ENCODE measurements around the gene EPGN.

Gene EPGN

GRCh38 chr4:74364256-74364651 lies 56.0 kb downstream of the EPGN start:
- Histone ChIP-seq H3K4me1 (ENCODE audit: insufficient read depth, low read length) (no peaks in the 10 kb centered on the region), H3K9ac (ENCODE audit: low read depth, low read length) (no peak overlapping the region), H3K9me3 (ENCODE audit: insufficient read depth, low read length, severe bottlenecking) (no peaks in the 10 kb centered on the region), H3K4me2 (ENCODE audit: insufficient read depth, low read length) (no peak overlapping the region), H3K27ac (ENCODE audit: low read length) (no peak overlapping the region), H3K36me3 (ENCODE audit: insufficient read depth, low read length) (no peaks in the 10 kb centered on the region), H3K4me3 (ENCODE audit: low read depth in 1 of 2, low read length in 2 of 2) (no peak overlapping the region), H2AFZ (ENCODE audit: low read depth, low read length) (no peak overlapping the region), H3K79me2 (ENCODE audit: insufficient read depth, low read length) (no peaks in the 10 kb centered on the region), H3K27me3 (ENCODE audit: insufficient read depth, low read length, poor library complexity) (peaks cover 3% of the 10 kb centered on the region), H4K20me1 (ENCODE audit: insufficient read depth, low read length) (no peaks in the 10 kb centered on the region)
- TF ChIP-seq EZH2 (IDR thresholded peaks at IDR 0.05; ENCODE audit: borderline replicate concordance, low read depth, low read length, severe bottlenecking) (no peak), CTCF (IDR thresholded peaks at IDR 0.05; ENCODE audit: borderline replicate concordance, extremely low read depth, low read length, poor library complexity, severe bottlenecking) (no peak)
- DNase-seq (no peak), ATAC-seq (ENCODE audit: insufficient read depth, low read depth) (no peak)

- DNase-seq = no peak
- Histone ChIP-seq H3K9me3 (ENCODE audit: insufficient read depth, low read length, severe bottlenecking) (no peaks in the 10 kb centered on the region), H3K9ac (ENCODE audit: low read depth, low read length) (no peak within 1 kb of the TSS), H3K36me3 (ENCODE audit: insufficient read depth, low read length) (no peaks in the 10 kb centered on the region), H4K20me1 (ENCODE audit: insufficient read depth, low read length) (no peaks in the 10 kb centered on the region), H3K4me2 (ENCODE audit: insufficient read depth, low read length) (no peak within 1 kb of the TSS), H3K27ac (ENCODE audit: low read length) (no peak within 1 kb of the TSS), H3K79me2 (ENCODE audit: insufficient read depth, low read length) (no peaks in the 10 kb centered on the region), H3K27me3 (ENCODE audit: insufficient read depth, low read length, poor library complexity) (peaks cover 3% of the 10 kb centered on the region), H3K4me1 (ENCODE audit: insufficient read depth, low read length) (no peaks in the 10 kb centered on the region), H3K4me3 (ENCODE audit: low read depth in 1 of 2, low read length in 2 of 2) (no peak within 1 kb of the TSS), H2AFZ (ENCODE audit: low read depth, low read length) (no peak within 1 kb of the TSS)
- TF ChIP-seq EZH2 (IDR thresholded peaks at IDR 0.05; ENCODE audit: borderline replicate concordance, low read depth, low read length, severe bottlenecking) (no peak), CTCF (IDR thresholded peaks at IDR 0.05; ENCODE audit: borderline replicate concordance, extremely low read depth, low read length, poor library complexity, severe bottlenecking) (no peak)
- no peak for ATAC-seq (ENCODE audit: insufficient read depth, low read depth)
These were observed 56.6 kb downstream of the EPGN start, which contains the start of gene EREG for GRCh38 chr4:74364652-74365491. TSS of gene EREG (plus strand) at chr4:74365145. CDS start at chr4:74365309, 164 bp downstream.

GRCh38 chr4:74365761-74366160 lies 57.5 kb downstream of the EPGN start:
- no peaks in the 10 kb centered on the region for H3K4me1 ChIP-seq (ENCODE audit: insufficient read depth, low read length)
- H2AFZ ChIP-seq (ENCODE audit: low read depth, low read length) = no peak overlapping the region
- DNase-seq (no peak), ATAC-seq (ENCODE audit: insufficient read depth, low read depth) (no peak)
- H3K4me2 ChIP-seq (ENCODE audit: insufficient read depth, low read length) = no peak overlapping the region
- no peak overlapping the region for H3K4me3 ChIP-seq (ENCODE audit: low read depth in 1 of 2, low read length in 2 of 2)
- TF ChIP-seq EZH2 (IDR thresholded peaks at IDR 0.05; ENCODE audit: borderline replicate concordance, low read depth, low read length, severe bottlenecking) (no peak), CTCF (IDR thresholded peaks at IDR 0.05; ENCODE audit: borderline replicate concordance, extremely low read depth, low read length, poor library complexity, severe bottlenecking) (no peak)
- H3K27me3 ChIP-seq (ENCODE audit: insufficient read depth, low read length, poor library complexity) = peaks cover 3% of the 10 kb centered on the region
- no peaks in the 10 kb centered on the region for H3K36me3 ChIP-seq (ENCODE audit: insufficient read depth, low read length)
- H3K9me3 ChIP-seq (ENCODE audit: insufficient read depth, low read length, severe bottlenecking) = no peaks in the 10 kb centered on the region
- no peaks in the 10 kb centered on the region for H4K20me1 ChIP-seq (ENCODE audit: insufficient read depth, low read length)
- H3K79me2 ChIP-seq (ENCODE audit: insufficient read depth, low read length) = no peaks in the 10 kb centered on the region
- H3K9ac ChIP-seq (ENCODE audit: low read depth, low read length) = no peak overlapping the region
- H3K27ac ChIP-seq (ENCODE audit: low read length) = no peak overlapping the region

Data from DND-41 (cell line).